Stomach (tissue), 9 donors: ENCODE data around the gene LSM14A. TPM values are rescaled to one million over a fixed set of nuclear protein-coding genes. Genes with fewer than 3 reads are reported as not detected.
A peak's percentile ranks its signal among the peaks of the same experiment; 100 is the strongest.

Experiments
- DNase-seq, 2 donors: peaks; one replicate each; pipeline versions ENCODE4 v3.0.0 to v3.0.0-alpha.2; 2013 to 2019
- H3K27ac ChIP-seq, 5 donors: fragments of 200-600 bp in 4 of 5; sonication (generic) in 4 of 5; one replicate each; pipeline ENCODE4 v1.5.1; 2013 to 2019; ENCODE audit warnings: mild to moderate bottlenecking in 1 of 5, moderate library complexity in 1 of 5
- H3K27me3 ChIP-seq, 3 donors: fragments of 200-600 bp; sonication (generic); one replicate each; pipeline ENCODE4 v1.5.1; 2017 to 2019; ENCODE audit warnings: mixed run types in 1 of 3
- H3K36me3 ChIP-seq, 4 donors: fragments of 200-600 bp; sonication (generic); 1 replicate in 3 of 4; 2 replicates in 1 of 4; pipeline ENCODE4 v1.5.1; 2016 to 2019
- H3K4me1 ChIP-seq, 4 donors: fragments of 200-600 bp; sonication (generic); one replicate each; pipeline ENCODE4 v1.5.1; 2016 to 2019
- H3K4me3 ChIP-seq, 4 donors: fragments of 200-600 bp; sonication (generic) in 3 of 4; one replicate each; pipeline ENCODE4 v1.5.1; 2016 to 2019; ENCODE audit warnings: mild to moderate bottlenecking in 1 of 4
- H3K9me3 ChIP-seq, 4 donors: fragments of 200-600 bp; sonication (generic); one replicate each; pipeline ENCODE4 v1.5.1; 2016 to 2019
- CTCF ChIP-seq, 7 experiments: fragments of 450-650 bp in 4 of 7; fragments of 200-600 bp in 3 of 7; sonication (generic) in 3 of 7; IDR thresholded peaks; one replicate each; pipeline ENCODE4 v1.5.1; 2016 to 2019; ENCODE audit warnings: antibody characterized with exemption in 7 of 7, control low read depth in 2 of 7, mild to moderate bottlenecking in 1 of 7
- EP300 ChIP-seq: sonication (generic); formaldehyde crosslinking; IDR thresholded peaks from one replicate; pipeline ENCODE4 v1.6.1; 2017; ENCODE audit warnings: antibody characterized with exemption
- POLR2A ChIP-seq, 4 donors: fragments of 450-650 bp; IDR thresholded peaks; one replicate each; pipeline ENCODE4 v1.6.1; 2016; ENCODE audit warnings: antibody characterized with exemption in 4 of 4, control low read depth in 2 of 4, mild to moderate bottlenecking in 1 of 4, moderate library complexity in 1 of 4
- POLR2AphosphoS5 ChIP-seq, 3 donors: sonication (generic); formaldehyde crosslinking; IDR thresholded peaks; one replicate each; pipeline ENCODE4 v1.6.1; 2016; ENCODE audit warnings: antibody characterized with exemption in 3 of 3
- WGBS, 5 donors: extraction: QIAGEN DNeasy Blood & Tissue Kit in 3 of 5; methylation state at CpG; one replicate each; pipeline versions ENCODE4 v1.1.5 to v1.1.7; 2013 to 2018; 5-methylcytosine and 5-hydroxymethylcytosine counted together
- intact Hi-C: fragments of 100-400 bp; cut with DNase I; formaldehyde crosslinking; loops from one replicate; pipeline ENCODE4 v1.15.1; 2023; ENCODE audit warnings: low total_unique reads
- polyA plus RNA-seq, 3 donors: library from polyadenylated mRNA; stranded (reverse); fragments of 200-250 nt; gene quantifications; one replicate each; pipeline ENCODE4 v1.2.3, GENCODE V29; 2013
- total RNA-seq, 5 donors: library from RNA; depleted of rRNA; stranded (reverse); fragments of >200 nt; gene quantifications; one replicate each; pipeline versions ENCODE4 v1.1.0 to v1.2.3, GENCODE V29; 2014 to 2016
- donor health status: healthy with polysubstance abuse.
- donor health status: Bipolar disorder and iron deficiency.
- donor health status: healthy.

Gene LSM14A
- total and polyA plus RNA-seq, 8 donors = 38.4 to 227 (median 111) TPM

- Histone ChIP-seq H3K27ac (peak overlapping the region; percentile 48 to 81 (median 72)), H3K4me1 (peaks cover 11 to 47% (median 29%) of the 10 kb centered on the region in 4 donors), H3K4me3 (no peak overlapping the region), H3K27me3 (no peaks in the 10 kb centered on the region), H3K9me3 (no peaks in the 10 kb centered on the region), H3K36me3 (peaks cover 0 to 8% (median 3%) of the 10 kb centered on the region in 4 donors)
- DNase-seq = peak; percentile 40 to 84
- intact Hi-C loops = no loop called here
- TF ChIP-seq EP300 (no peak), POLR2AphosphoS5 (IDR thresholded peaks at IDR 0.05) (peak; percentile 27 to 44 (median 35)), CTCF (IDR thresholded peaks at IDR 0.05) (no peak)
- 42 to 61% (median 44%) methylated on average over 5 of the region's 5 CpGs for WGBS, 5 donors
Measured at GRCh38 chr19:34269968-34270621, 97.8 kb downstream of the LSM14A start.

- intact Hi-C loops = no loop called here
- no peaks in the 10 kb centered on the region for H3K36me3 ChIP-seq
- no peak for TF ChIP-seq POLR2A (IDR thresholded peaks at IDR 0.05)
- TF ChIP-seq CTCF (IDR thresholded peaks at IDR 0.05) = no peak
- TF ChIP-seq POLR2AphosphoS5 (IDR thresholded peaks at IDR 0.05) = no peak
- TF ChIP-seq EP300 = no peak
- no peak overlapping the region for H3K4me3 ChIP-seq
- no peak for DNase-seq
- H3K27me3 ChIP-seq = no peaks in the 10 kb centered on the region
- H3K4me1 ChIP-seq = peaks cover 11 to 57% (median 35%) of the 10 kb centered on the region in 4 donors
- no peaks in the 10 kb centered on the region for H3K9me3 ChIP-seq
- WGBS, 5 donors = 77 to 87% (median 84%) methylated on average over 4 of the region's 4 CpGs
- no peak overlapping the region for H3K27ac ChIP-seq
Measured at GRCh38 chr19:34273121-34273520, 100.8 kb downstream of the LSM14A start.

GRCh38 chr19:34274284-34274826 lies 102.1 kb downstream of the LSM14A start:
- DNase-seq = no peak
- intact Hi-C loops = no loop called here
- H3K27me3 ChIP-seq = no peaks in the 10 kb centered on the region
- WGBS, 5 donors = 75 to 91% (median 88%) methylated on average over 7 of the region's 7 CpGs
- H3K4me3 ChIP-seq = no peak overlapping the region
- peak overlapping the region in 2 of 5 donors; percentile 15 to 43 for H3K27ac ChIP-seq
- H3K9me3 ChIP-seq = no peaks in the 10 kb centered on the region
- peaks cover 11 to 46% (median 26%) of the 10 kb centered on the region in 4 donors for H3K4me1 ChIP-seq
- TF ChIP-seq POLR2A (IDR thresholded peaks at IDR 0.05) = no peak
- H3K36me3 ChIP-seq = peaks cover 0 to 6% (median 0%) of the 10 kb centered on the region in 4 donors

- DNase-seq = peak in 1 of 2 donors; percentile 27
- TF ChIP-seq EP300 = no peak
- TF ChIP-seq CTCF (IDR thresholded peaks at IDR 0.05) = no peak
- no peak for TF ChIP-seq POLR2AphosphoS5 (IDR thresholded peaks at IDR 0.05)
- no peak for TF ChIP-seq POLR2A (IDR thresholded peaks at IDR 0.05)
- intact Hi-C loops = no loop called here
- H3K27ac ChIP-seq = peak overlapping the region in 2 of 5 donors; percentile 15 to 43
- no peak overlapping the region for H3K4me3 ChIP-seq
- H3K9me3 ChIP-seq = no peaks in the 10 kb centered on the region
- H3K4me1 ChIP-seq = peaks cover 7 to 40% (median 22%) of the 10 kb centered on the region in 4 donors
- WGBS, 5 donors = 50 to 69% (median 58%) methylated on average over 4 of the region's 4 CpGs
- H3K27me3 ChIP-seq = no peaks in the 10 kb centered on the region
- peaks cover 0 to 6% (median 0%) of the 10 kb centered on the region in 4 donors for H3K36me3 ChIP-seq
Measured at GRCh38 chr19:34274827-34275625, 102.7 kb downstream of the LSM14A start.
